Smooth muscle cell (in vitro differentiated cells): ENCODE data around the gene NPL. TPM values are rescaled to one million over a fixed set of nuclear protein-coding genes. Genes with fewer than 3 reads are reported as not detected.
A peak's percentile ranks its signal among the peaks of the same experiment; 100 is the strongest.

ENCODE experiments used
- DNase-seq: peaks from one replicate; lab custom pipeline; 2025; ENCODE audit not compliant: unreplicated experiment; lab: John Stamatoyannopoulos, UW
- H2AFZ ChIP-seq: fragments of 200-600 bp; sonication (generic); 2 replicates; pipeline ENCODE4 v1.6.0; 2016; ENCODE audit warnings: antibody characterized with exemption, low read depth, mild to moderate bottlenecking
- H3F3A ChIP-seq: fragments of 200-600 bp; sonication (generic); 2 replicates; pipeline ENCODE4 v1.6.0; 2017; ENCODE audit warnings: antibody characterized with exemption, low read depth
- H3K27ac ChIP-seq: fragments of 200-600 bp; sonication (generic); 2 replicates; pipeline ENCODE4 v1.5.1; 2016; ENCODE audit warnings: low read depth, mild to moderate bottlenecking
- H3K27me3 ChIP-seq: fragments of 200-600 bp; sonication (generic); 2 replicates; pipeline ENCODE4 v1.6.1; 2016; ENCODE audit warnings: low read depth, mild to moderate bottlenecking
- H3K36me3 ChIP-seq: fragments of 200-600 bp; sonication (generic); 2 replicates; pipeline ENCODE4 v1.5.1; 2016; ENCODE audit warnings: low read depth
- H3K4me1 ChIP-seq: fragments of 200-600 bp; sonication (generic); 2 replicates; pipeline ENCODE4 v1.5.1; 2016; ENCODE audit warnings: low read depth
- H3K4me2 ChIP-seq: fragments of 200-600 bp; sonication (generic); 2 replicates; pipeline ENCODE4 v1.6.0; 2016; ENCODE audit warnings: mild to moderate bottlenecking
- H3K4me3 ChIP-seq: fragments of 200-600 bp; sonication (generic); 2 replicates; pipeline ENCODE4 v1.5.1; 2016; ENCODE audit warnings: mild to moderate bottlenecking
- H3K79me2 ChIP-seq: fragments of 200-600 bp; sonication (generic); 2 replicates; pipeline ENCODE4 v1.6.0; 2016; ENCODE audit warnings: low read depth, mild to moderate bottlenecking
- H3K9ac ChIP-seq: fragments of 200-600 bp; sonication (generic); 2 replicates; pipeline ENCODE4 v1.6.0; 2016; ENCODE audit warnings: low read depth
- H3K9me3 ChIP-seq: fragments of 200-600 bp; sonication (generic); replicated peaks from 2 replicates; pipeline ENCODE4 v1.5.1; 2016; ENCODE audit warnings: low read depth
- H4K20me1 ChIP-seq: fragments of 200-600 bp; sonication (generic); 2 replicates; pipeline ENCODE4 v1.6.0; 2016; ENCODE audit warnings: low read depth
- CTCF ChIP-seq: fragments of 200-600 bp; sonication (generic); IDR thresholded peaks from 2 replicates; pipeline ENCODE4 v1.5.1; 2017; ENCODE audit warnings: borderline replicate concordance, mild to moderate bottlenecking, antibody characterized with exemption; ENCODE audit not compliant: insufficient read depth, poor library complexity, severe bottlenecking
- WGBS: methylation state at CpG from one replicate; pipeline ENCODE4 v1.1.7; 2016; ENCODE audit warnings: low lambda C conversion rate; 5-methylcytosine and 5-hydroxymethylcytosine counted together
- polyA plus RNA-seq: library from polyadenylated mRNA; unstranded; fragments of >200 nt; fragmentation: Nextera tagmentation; extraction: Ambion mirVana; gene quantifications from 2 replicates; pipeline ENCODE4 v1.2.1, GENCODE V29; 2016
- total RNA-seq: library from RNA; depleted of rRNA; stranded (reverse); fragments of >200 nt; gene quantifications from 2 replicates; pipeline ENCODE4 v1.2.3, GENCODE V29; 2014

NPL gene
- total and polyA plus RNA-seq, 2 experiments from 2014 or later = 1.3 to 1.4 TPM

DNA sequence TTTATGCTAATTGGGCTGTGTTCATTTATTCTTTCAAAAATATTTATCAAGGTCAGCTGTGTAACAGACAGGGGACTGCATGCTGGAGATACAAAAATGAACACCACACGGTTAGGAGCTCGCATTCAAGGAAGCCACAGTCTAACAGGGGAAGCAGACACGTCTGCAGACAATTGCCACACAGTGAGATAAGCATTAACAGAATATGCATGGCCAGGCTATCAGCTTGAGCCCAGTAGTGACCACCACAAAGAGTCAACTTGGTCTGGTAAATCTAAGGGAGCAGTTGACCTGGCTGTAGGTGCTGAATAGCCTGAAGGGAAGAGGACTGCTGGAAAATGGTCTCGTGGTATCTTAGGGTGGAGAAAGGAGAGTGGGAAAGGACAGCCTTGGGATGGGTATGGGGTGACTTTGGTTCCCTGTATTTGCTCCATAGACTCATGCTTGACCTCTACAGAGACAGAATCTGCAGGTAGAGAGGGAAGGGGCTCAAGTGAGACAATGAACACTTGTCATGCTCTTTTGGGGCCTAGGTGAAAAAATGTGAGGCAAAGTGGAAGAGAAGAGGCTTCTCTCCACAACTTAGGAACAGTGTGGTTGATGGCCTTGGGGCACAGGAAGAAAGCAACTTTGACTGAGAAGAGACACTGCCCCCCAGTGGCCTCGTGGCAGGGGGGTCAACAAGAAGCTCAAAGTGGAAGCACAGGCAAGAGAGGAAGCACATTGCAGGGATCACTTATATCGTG lies 7.6 kb upstream of the NPL start:
- Histone ChIP-seq H3K4me1 (peaks cover 9% of the 10 kb centered on the region), H3K27ac (no peak overlapping the region), H3K36me3 (no peaks in the 10 kb centered on the region), H3K9me3 (no peaks in the 10 kb centered on the region), H3F3A (no peaks in the 10 kb centered on the region), H2AFZ (peak overlapping the region; percentile 45), H3K27me3 (no peaks in the 10 kb centered on the region), H4K20me1 (no peaks in the 10 kb centered on the region), H3K4me3 (no peak overlapping the region), H3K9ac (no peak overlapping the region), H3K4me2 (no peak overlapping the region), H3K79me2 (no peaks in the 10 kb centered on the region)
- no peak for DNase-seq
- TF ChIP-seq CTCF = peak; percentile 56
- 34% methylated on average over 6 of the region's 6 CpGs for WGBS

GRCh38 chr1:182782587-182782913 lies 7.0 kb upstream of the NPL start:
- Histone ChIP-seq H3K9ac (no peak overlapping the region), H3K27me3 (no peaks in the 10 kb centered on the region), H3F3A (no peaks in the 10 kb centered on the region), H2AFZ (peak overlapping the region; percentile 55), H3K79me2 (no peaks in the 10 kb centered on the region), H3K27ac (no peak overlapping the region), H4K20me1 (no peaks in the 10 kb centered on the region), H3K9me3 (no peaks in the 10 kb centered on the region), H3K4me3 (no peak overlapping the region), H3K36me3 (no peaks in the 10 kb centered on the region), H3K4me2 (no peak overlapping the region), H3K4me1 (peaks cover 9% of the 10 kb centered on the region)
- no peak for DNase-seq
- no peak for TF ChIP-seq CTCF

DNA sequence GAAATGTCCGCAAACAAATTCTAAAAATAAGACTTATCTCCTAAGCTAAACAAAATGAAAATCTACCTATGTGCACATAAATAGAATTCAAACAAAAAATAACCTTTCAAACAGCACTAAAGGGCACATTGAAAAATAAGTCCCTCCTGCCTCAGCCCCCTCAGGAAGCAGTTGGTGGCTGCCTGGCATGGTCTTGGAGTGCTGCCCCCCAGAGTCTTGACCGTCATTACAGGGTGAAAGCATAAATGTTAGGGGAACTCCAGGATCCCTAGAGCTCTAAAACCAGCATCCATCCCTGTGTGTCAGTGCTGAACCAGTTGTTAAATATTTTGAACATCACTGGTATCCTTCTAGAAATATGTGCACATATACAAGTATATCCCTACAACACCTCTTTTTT lies 6.5 kb upstream of the NPL start:
- no peaks in the 10 kb centered on the region for H3F3A ChIP-seq
- H3K9me3 ChIP-seq = no peaks in the 10 kb centered on the region
- H3K79me2 ChIP-seq = no peaks in the 10 kb centered on the region
- H2AFZ ChIP-seq = peak overlapping the region; percentile 55
- no peaks in the 10 kb centered on the region for H4K20me1 ChIP-seq
- H3K4me1 ChIP-seq = peaks cover 9% of the 10 kb centered on the region
- no peak overlapping the region for H3K4me3 ChIP-seq
- no peak for DNase-seq
- no peaks in the 10 kb centered on the region for H3K36me3 ChIP-seq
- peaks cover 2% of the 10 kb centered on the region for H3K27me3 ChIP-seq
- no peak overlapping the region for H3K4me2 ChIP-seq
- H3K27ac ChIP-seq = no peak overlapping the region
- no peak overlapping the region for H3K9ac ChIP-seq
- WGBS = 46% methylated on average over 2 of the region's 2 CpGs
- no peak for TF ChIP-seq CTCF

DNA sequence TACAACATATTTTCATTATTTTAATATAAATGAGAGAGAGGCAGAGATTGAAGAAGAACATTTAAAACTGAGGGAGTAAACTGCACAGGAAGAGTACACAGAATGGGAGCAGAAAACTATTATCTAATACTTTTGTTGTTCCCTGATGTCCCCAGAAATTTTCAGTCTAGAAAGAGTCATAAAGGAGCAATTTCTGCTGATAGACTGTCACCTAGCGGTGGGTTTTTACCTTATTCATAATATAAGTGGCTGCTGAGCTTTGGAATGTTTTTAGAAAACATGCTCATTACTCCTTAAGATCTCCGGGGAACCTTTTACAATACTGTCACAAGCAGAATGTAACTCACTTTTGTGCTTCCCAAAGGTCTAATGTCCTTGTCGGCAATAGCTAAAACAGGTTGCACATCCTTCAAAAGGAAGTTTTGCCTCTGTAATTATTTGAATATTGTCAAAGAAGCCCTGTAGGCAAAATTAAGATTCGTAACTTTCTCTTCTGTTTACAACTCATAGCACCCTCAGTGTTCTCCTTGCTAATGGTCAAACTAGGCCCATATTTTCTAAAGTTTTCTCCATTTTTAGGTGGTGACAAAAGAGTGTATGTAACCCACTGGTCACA lies 4.9 kb upstream of the NPL start:
- Histone ChIP-seq H3K4me3 (no peak overlapping the region), H2AFZ (peak overlapping the region; percentile 29), H3K27ac (no peak overlapping the region), H3K9ac (no peak overlapping the region), H3K27me3 (peaks cover 11% of the 10 kb centered on the region), H3K79me2 (no peaks in the 10 kb centered on the region), H3K4me2 (no peak overlapping the region), H3K36me3 (no peaks in the 10 kb centered on the region), H3K4me1 (peaks cover 9% of the 10 kb centered on the region), H3F3A (no peaks in the 10 kb centered on the region), H4K20me1 (no peaks in the 10 kb centered on the region), H3K9me3 (no peaks in the 10 kb centered on the region)
- TF ChIP-seq CTCF = peak; percentile 77
- 51% methylated on average over 4 of the region's 4 CpGs for WGBS
- no peak for DNase-seq
